ENCODE measurements around the gene ETV5.

The ETV5 gene

DNA sequence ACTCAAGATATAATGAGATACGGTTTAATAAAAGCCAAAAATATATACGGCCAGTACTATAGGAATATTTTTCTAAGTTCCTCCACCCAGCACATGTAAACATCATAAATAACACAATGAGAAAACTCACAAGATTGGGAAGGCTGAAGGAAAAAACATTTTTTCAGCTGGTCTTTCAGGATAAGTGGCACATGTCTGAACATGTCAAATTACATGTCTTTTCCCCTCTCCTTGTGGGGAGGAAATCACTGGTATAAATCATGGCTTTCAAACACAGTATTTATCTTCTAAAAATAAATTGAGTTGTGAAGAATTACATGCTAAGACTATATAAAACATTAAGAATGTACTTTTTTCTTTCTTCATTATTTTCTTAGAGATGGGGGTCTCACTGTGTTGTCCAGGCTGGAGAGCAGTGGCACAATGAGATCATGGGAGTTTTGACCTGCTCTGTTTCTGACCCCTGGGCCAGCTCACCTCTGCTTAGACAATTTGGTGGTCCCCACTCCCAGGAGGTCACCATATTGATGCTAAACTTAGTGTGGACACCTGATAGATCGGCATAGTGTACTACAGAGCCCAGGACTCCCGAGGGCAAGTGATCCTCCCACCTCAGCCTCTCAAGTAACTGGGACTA is 32.8 kb downstream of the ETV5 start:
- FAIRE-seq (no peak), DNase-seq (ENCODE audit: insufficient read length, low spot score) (no peak)
- no peak for TF ChIP-seq POLR2A (IDR thresholded peaks at IDR 0.05; ENCODE audit: low read depth, low read length)

DNA sequence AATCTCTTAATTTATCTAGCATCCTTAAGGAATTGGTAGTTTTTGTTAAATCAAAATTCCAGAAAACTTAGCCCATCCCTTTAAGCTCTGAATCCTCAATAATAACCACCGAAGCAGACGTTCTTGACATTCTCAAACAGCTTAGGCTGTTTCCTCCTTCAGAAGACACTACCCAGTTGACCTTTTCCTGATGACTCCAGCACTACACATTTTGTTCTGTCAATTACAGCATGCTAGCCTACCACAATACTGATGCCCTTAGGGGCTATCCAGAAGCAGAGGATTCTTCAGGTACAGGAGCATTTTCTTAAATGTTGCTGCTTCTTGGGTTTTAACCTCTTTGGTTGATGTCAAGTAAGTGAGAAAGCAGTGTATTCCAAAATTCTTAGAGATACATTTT is 33.4 kb downstream of the ETV5 start:
- DNase-seq (ENCODE audit: insufficient read length, low spot score), result no peak
- TF ChIP-seq POLR2A (IDR thresholded peaks at IDR 0.05; ENCODE audit: low read depth, low read length), result no peak
- FAIRE-seq, result no peak

DNA sequence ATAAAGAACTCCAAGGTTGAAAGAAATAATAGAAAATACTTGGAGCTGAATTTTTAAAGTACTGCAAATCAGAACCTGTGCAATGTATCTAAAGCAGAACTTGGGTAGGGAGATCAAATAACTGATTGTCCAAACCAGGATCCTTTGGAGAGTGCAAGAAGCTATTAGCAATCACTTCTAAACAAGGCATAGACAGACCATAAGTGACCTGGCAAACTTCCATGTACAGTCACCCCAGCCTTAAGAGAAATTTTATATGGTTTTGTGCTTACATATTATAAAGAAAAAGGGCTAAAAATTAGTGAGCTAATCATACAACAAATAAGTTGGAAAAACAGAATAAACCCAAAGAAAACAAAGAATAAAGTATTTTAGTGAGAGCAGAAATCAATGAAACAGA is 35.2 kb downstream of the ETV5 start:
- no peak for DNase-seq (ENCODE audit: insufficient read length, low spot score)
- no peak for TF ChIP-seq POLR2A (IDR thresholded peaks at IDR 0.05; ENCODE audit: low read depth, low read length)
- peak; percentile 43 for FAIRE-seq

DNA sequence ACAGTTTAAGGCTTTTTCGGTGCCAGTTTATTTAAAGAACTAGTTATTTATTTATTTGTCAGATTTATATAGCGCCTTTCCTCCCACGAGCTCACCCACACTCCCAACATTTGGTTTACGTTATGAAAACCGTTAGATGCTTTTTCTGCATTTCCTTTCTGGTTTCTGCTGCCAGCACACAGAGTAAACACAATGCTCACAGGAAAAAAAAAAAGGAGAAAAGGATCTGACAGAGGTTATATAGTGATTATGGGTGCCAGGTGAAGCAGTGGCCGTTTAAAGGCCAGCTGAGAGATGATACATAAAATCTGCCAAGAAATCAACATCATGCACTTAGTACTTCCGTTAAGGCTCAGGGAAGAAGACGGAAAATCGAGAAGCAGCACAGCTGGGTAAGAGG is 37.9 kb downstream of the ETV5 start:
- FAIRE-seq, result peak; percentile 79
- TF ChIP-seq POLR2A (IDR thresholded peaks at IDR 0.05; ENCODE audit: low read depth, low read length), result no peak

DNA sequence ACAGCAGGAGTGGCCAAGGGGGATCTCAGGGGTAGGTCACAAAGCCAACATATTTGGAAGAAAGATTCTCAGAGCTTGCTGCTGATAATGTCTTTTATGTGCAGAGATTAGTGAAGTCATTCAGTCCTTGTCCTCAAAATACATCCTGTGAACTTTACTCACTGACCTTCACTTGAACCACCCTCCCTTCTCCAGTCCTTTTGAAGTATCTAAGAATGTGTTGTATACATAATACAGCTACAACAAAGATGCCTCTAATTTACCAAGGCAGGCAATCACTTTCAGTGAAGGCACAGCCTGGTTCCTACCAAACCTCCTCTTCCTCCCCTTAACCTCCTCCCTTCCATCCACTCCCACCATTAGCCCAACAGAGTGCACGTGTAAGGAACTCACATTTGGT is 38.3 kb downstream of the ETV5 start:
- TF ChIP-seq POLR2A (IDR thresholded peaks at IDR 0.05; ENCODE audit: low read depth, low read length), result no peak
- FAIRE-seq, result peak; percentile 27
- no peak for DNase-seq (ENCODE audit: insufficient read length, low spot score)

More for the DNA sequence above, 37.9 kb downstream of the ETV5 start:
- no peak for DNase-seq (ENCODE audit: insufficient read length, low spot score)

DNA sequence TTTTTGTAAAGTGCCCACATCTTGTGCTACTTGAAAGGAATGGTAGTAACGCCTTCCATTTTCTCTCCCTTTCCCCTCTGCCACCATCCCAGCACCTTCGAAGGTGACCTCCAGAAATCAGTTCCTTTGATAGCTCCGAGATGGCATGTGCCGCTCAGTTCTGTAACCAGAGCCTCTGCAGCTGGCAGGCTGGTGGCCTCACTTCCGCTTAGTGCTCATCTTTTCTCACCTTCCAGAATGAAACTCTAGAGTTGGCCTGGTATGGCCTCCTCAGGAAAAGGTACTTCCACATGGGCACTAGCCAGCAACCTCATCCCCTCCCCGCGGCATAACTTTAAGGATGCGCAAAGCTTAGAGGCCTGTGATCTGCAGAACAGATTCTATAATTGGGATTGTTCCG is 38.8 kb downstream of the ETV5 start:
- DNase-seq (ENCODE audit: insufficient read length, low spot score), result no peak
- no peak for TF ChIP-seq POLR2A (IDR thresholded peaks at IDR 0.05; ENCODE audit: low read depth, low read length)
- no peak for FAIRE-seq

DNA sequence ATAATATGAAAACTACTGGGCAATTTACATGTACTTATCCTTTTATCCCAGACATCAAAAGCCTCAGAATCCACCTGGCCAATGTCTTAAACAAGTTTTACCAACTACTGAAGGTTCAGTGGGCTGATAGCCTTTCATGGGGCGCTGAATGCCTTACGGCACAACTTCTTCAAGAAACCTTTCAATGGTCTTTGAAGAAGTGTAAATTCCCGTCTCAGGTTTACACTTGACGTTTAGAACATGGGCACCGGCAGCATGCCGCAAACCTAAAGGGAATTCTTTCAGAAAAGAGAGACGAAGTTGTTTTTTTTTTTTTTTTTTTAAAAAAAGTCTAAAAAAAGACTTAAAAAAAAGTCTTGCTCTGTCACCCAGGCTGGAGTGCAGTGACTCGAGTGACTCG is 39.7 kb downstream of the ETV5 start:
- no peak for TF ChIP-seq POLR2A (IDR thresholded peaks at IDR 0.05; ENCODE audit: low read depth, low read length)
- FAIRE-seq (no peak), DNase-seq (ENCODE audit: insufficient read length, low spot score) (no peak)

DNA sequence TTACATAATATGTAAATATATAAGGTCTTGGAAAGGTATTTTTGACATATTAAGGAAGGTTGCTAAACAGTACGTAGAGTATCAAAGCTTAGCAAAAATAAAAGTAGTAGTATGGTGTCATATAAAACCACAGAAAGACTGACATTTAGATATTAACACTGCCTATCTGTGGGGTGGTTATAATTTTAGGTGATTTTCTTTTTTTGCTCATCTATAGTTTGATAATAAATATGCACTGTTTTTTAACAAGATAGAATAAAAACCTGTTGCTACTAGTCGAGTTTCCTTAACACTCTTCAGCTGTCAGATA is 40.7 kb downstream of the ETV5 start:
- no peak for FAIRE-seq

DNA sequence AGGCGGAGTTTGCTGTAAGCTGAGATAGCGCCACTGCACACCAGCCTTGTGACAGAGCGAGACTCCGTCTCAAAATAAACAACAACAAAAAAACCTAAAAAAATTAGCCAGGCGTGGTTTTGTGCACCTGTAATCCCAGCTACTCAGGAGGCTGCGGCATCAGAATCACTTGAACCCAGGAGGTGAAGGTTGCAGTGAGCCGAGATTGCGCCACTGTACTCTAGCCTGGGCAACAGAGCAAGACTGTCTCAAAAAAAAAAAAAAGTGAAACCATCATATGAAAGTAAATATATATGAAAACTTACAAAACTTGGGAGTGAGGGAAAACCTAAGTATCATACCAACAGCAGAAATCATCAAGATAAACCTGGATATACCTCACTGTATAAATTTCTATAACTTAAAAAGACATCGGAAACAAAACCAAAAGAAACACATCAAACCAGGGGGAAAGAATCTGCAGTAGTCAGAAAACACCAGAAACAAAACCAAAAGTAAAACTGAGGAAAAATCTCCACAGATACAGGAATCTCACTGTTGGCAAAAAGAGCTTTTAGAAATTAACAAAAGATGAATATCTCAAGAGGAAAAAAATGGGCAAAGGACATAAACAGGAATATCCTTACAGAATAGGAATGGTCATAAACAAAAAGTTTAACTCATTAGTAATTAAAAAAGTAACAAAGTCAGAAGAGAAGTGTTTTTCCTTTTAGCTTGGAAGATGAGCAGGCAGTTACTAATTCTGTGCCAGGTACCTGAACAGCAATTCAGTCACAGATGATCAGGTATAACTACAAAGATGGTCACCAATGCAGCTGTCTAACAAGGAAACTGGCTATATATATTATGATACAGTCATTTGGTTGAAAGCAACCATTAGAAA is 41.3 kb downstream of the ETV5 start:
- DNase-seq (ENCODE audit: insufficient read length, low spot score) (no peak), FAIRE-seq (no peak)
- TF ChIP-seq POLR2A (IDR thresholded peaks at IDR 0.05; ENCODE audit: low read depth, low read length), result no peak

More for the DNA sequence above, 40.7 kb downstream of the ETV5 start:
- DNase-seq (ENCODE audit: insufficient read length, low spot score), result no peak
- no peak for TF ChIP-seq POLR2A (IDR thresholded peaks at IDR 0.05; ENCODE audit: low read depth, low read length)

DNA sequence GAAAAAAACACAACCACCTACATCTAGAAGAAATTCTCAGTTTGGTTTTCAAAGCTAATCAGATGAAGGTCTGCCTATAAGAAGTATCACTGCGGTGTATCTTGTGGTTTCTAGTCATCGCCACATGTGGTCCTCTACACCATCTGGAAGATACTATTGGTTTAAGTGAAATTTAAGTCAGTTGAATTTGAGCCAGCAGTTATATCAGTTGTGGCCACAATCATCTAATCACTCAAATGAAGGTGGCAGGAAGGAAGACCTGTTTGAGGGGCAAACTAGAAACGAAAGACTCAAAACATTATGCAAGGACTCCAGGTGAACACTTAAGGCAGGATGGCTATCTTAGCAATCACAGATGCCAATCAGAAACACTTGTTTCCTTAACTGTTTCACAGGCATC is 48.7 kb downstream of the ETV5 start:
- FAIRE-seq (no peak), DNase-seq (ENCODE audit: insufficient read length, low spot score) (no peak)
- no peak for TF ChIP-seq POLR2A (IDR thresholded peaks at IDR 0.05; ENCODE audit: low read depth, low read length)

DNA sequence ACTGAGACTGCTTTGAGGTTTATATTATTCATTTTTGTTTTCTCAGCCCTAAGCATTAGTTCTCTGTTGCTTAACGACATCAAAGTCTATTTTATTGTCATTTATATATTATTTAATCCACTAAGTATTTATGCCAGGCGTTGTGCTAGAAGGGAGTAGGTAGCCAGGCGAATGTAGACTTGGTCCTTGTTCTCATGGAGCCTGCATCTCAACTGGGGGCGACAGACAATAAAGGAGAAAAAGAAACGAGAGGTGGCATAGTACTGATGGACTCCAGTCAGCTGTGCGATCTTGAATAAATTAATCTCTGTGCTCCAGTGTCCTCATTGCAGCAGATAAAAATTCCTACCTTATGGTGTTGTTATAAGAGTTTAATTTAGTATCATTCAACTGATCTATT is 49.7 kb downstream of the ETV5 start:
- FAIRE-seq, result no peak
- DNase-seq (ENCODE audit: insufficient read length, low spot score), result no peak
- no peak for TF ChIP-seq POLR2A (IDR thresholded peaks at IDR 0.05; ENCODE audit: low read depth, low read length)

DNA sequence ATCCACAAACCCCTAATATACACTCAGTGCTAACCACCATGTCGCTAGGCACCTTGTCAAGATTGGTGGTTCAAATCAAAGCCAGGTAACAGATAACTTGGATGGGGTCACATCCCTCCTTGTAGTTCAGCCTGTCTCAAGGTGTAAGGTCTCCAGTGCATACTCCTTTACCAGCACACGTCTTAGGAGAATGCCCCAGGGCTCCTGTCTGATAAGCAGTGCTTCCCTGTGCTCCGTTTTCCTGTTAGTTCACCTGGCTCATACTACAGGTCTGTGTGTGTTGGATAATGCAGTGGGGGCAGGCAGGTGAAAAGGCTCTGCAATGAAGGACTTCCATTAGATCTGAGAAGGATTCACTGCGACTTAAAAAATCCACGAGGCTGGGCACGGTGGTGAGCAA is 50.7 kb downstream of the ETV5 start:
- DNase-seq (ENCODE audit: insufficient read length, low spot score) (no peak), FAIRE-seq (no peak)
- no peak for TF ChIP-seq POLR2A (IDR thresholded peaks at IDR 0.05; ENCODE audit: low read depth, low read length)

DNA sequence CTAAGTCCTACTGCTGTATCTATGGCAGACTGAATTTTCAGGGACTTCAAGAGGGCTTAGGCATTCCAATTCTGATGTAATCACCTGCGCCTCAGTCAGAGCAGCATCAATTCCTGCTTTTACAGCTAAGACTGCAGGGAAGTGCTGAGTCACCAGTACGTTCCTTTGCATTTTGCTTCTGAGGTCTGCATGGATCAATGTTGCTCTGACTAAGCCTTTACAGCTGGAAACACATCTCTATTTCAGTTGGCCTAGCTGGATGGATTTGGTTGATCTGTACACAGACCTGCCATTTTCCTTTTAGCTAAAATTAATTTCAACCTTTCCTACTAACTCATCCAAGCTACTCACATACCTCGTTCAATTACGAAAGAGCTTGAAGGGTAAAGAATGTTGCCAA is 51.3 kb downstream of the ETV5 start:
- FAIRE-seq, result peak; percentile 98
- peak; percentile 65 for DNase-seq (ENCODE audit: insufficient read length, low spot score)
- TF ChIP-seq POLR2A (IDR thresholded peaks at IDR 0.05; ENCODE audit: low read depth, low read length), result no peak

DNA sequence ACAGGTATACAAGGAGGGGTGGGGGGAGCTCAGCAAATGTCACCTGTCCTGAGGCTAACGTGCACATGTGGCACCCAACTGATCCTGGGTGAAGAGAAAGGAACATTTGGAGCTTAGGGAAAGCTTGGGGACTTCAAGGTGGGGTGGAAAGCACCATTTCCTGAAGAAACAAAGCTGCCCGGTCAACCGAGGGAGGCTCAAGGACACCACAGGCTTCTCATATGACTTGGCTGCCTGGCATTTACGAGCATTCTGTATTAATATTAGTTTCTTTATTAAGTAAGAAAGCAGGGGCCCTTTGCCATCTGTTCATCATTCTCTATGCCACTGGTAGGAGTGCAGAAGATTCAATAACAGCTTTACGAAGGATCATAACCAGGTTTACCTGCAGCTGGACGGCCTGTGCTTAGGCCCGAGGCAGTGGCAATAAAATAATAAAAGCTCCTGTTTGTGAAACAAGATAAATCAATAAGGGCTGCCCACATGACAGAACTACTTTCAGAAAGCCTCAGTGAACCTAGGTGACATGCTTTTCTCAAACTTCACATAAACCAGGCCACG is 54.0 kb downstream of the ETV5 start:
- TF ChIP-seq POLR2A (IDR thresholded peaks at IDR 0.05; ENCODE audit: low read depth, low read length), result no peak
- FAIRE-seq, result no peak
- no peak for DNase-seq (ENCODE audit: insufficient read length, low spot score)

Measured in H54 (cell line).